ENCODE data around the gene LRRC71.

LRRC71 gene

DNA sequence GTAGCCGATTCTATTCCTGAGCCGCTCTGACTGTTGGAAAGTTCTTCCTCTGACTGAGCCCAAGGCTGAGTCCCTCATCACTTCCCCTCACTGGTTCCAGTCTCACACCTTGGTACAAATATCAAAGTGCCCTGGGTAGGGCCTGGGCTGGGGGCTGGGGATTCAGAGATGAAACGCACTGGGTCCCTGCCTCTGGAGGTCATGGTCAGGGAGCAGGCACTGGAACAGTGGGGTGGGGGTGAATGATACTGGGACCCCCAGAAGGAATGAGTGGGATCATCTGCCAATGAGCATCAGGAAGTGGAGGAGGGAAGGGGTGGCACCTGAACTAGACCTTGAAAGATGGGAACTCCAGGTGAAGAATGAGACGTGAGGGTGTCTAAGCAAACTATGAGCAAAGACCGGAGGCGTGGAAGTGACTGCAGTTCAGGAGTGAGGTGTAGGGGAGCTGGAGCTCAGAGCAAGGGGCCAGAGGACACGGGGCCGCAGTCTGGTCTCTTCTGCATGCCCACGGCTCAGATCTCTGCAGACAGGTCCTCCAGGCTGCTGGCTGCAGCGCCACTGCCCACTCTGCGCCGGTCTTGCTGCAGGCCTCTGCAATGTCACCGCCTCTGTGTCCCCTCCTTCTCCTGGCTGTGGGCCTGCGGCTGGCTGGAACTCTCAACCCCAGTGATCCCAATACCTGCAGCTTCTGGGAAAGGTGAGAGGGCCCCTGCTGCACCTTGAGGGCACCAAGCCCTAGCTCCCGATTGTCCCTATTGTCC is 16.9 kb upstream of the LRRC71 start:
- Histone ChIP-seq H3K27me3 (replicated peaks; ENCODE audit: control insufficient read depth, insufficient read depth, low read length) (peaks cover 1% of the 10 kb centered on the region; the same call in 1 of the 2 replicates), H3K36me3 (ENCODE audit: control insufficient read depth, insufficient read depth, low read length) (no peaks in the 10 kb centered on the region), H3K4me3 (replicated peaks; ENCODE audit: low read depth, low read length) (no peak overlapping the region)
- DNase-seq (ENCODE audit: extremely low read depth, insufficient read length) = no peak
- TF ChIP-seq CTCF (IDR thresholded peaks at IDR 0.05; ENCODE audit: insufficient read depth, low read length, poor library complexity, severe bottlenecking) = no peak

- H3K27me3 ChIP-seq (replicated peaks; ENCODE audit: control insufficient read depth, insufficient read depth, low read length) = peaks cover 1% of the 10 kb centered on the region; the same call in 1 of the 2 replicates
- no peaks in the 10 kb centered on the region for H3K36me3 ChIP-seq (ENCODE audit: control insufficient read depth, insufficient read depth, low read length)
- no peak for DNase-seq (ENCODE audit: extremely low read depth, insufficient read length)
- TF ChIP-seq CTCF (IDR thresholded peaks at IDR 0.05; ENCODE audit: insufficient read depth, low read length, poor library complexity, severe bottlenecking) = no peak
- no peak overlapping the region for H3K4me3 ChIP-seq (replicated peaks; ENCODE audit: low read depth, low read length)
These were observed 16.1 kb upstream of the LRRC71 start for GRCh38 chr1:156904187-156904959.

DNA sequence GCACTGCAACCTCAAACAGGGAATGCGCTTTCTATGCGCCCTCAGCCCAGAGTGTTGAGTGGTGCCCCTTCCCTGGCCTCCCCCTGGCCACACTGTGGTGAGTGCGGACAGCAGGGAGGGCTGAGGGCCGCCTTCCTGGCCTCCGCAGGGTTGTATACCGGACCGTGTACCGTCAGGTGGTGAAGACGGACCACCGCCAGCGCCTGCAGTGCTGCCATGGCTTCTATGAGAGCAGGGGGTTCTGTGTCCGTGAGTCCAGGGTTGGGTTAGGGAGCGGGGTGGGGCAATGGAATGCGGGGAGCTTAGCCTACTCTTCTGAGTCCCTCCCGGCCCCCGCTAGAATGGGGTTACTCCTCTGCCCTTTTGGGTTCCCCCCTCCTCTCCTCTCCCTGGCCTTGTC is 15.3 kb upstream of the LRRC71 start:
- no peak for DNase-seq (ENCODE audit: extremely low read depth, insufficient read length)
- Histone ChIP-seq H3K27me3 (replicated peaks; ENCODE audit: control insufficient read depth, insufficient read depth, low read length) (peaks cover 1% of the 10 kb centered on the region; the same call in 1 of the 2 replicates), H3K4me3 (replicated peaks; ENCODE audit: low read depth, low read length) (no peak overlapping the region), H3K36me3 (ENCODE audit: control insufficient read depth, insufficient read depth, low read length) (no peaks in the 10 kb centered on the region)
- no peak for TF ChIP-seq CTCF (IDR thresholded peaks at IDR 0.05; ENCODE audit: insufficient read depth, low read length, poor library complexity, severe bottlenecking)

GRCh38 chr1:156905651-156906050 is 14.8 kb upstream of the LRRC71 start:
- Histone ChIP-seq H3K4me3 (replicated peaks; ENCODE audit: low read depth, low read length) (no peak overlapping the region), H3K27me3 (replicated peaks; ENCODE audit: control insufficient read depth, insufficient read depth, low read length) (peaks cover 1% of the 10 kb centered on the region; the same call in 1 of the 2 replicates), H3K36me3 (ENCODE audit: control insufficient read depth, insufficient read depth, low read length) (no peaks in the 10 kb centered on the region)
- no peak for TF ChIP-seq CTCF (IDR thresholded peaks at IDR 0.05; ENCODE audit: insufficient read depth, low read length, poor library complexity, severe bottlenecking)
- DNase-seq (ENCODE audit: extremely low read depth, insufficient read length) = no peak

DNA sequence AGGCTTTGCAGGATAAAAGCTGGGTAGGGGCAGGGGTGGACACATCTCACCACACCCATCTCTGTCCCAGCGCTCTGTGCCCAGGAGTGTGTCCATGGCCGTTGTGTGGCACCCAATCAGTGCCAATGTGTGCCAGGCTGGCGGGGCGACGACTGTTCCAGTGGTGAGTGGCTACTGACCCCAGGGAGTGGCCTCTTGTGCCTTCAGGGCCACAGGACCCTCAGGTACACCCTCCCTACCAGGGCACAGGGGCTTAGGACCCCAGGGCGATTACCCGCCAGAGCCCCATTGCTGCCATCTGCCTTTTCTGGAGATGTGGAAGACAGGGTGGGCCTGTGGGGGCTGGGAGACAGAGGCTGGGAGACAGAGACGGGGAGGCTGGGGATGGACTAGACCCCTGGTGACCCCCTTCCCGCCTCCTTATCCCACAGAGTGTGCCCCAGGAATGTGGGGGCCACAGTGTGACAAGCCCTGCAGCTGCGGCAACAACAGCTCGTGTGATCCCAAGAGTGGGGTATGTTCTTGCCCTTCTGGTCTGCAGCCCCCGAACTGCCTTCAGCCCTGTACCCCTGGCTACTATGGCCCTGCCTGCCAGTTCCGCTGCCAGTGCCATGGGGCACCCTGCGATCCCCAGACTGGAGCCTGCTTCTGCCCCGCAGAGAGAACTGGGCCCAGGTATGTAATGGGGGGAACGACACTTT is 14.1 kb upstream of the LRRC71 start:
- Histone ChIP-seq H3K36me3 (ENCODE audit: control insufficient read depth, insufficient read depth, low read length) (no peaks in the 10 kb centered on the region), H3K27me3 (replicated peaks; ENCODE audit: control insufficient read depth, insufficient read depth, low read length) (peaks cover 1% of the 10 kb centered on the region; the same call in 1 of the 2 replicates), H3K4me3 (replicated peaks; ENCODE audit: low read depth, low read length) (no peak overlapping the region)
- no peak for DNase-seq (ENCODE audit: extremely low read depth, insufficient read length)
- TF ChIP-seq CTCF (IDR thresholded peaks at IDR 0.05; ENCODE audit: insufficient read depth, low read length, poor library complexity, severe bottlenecking) = no peak
